Embryonic facial prominence (tissue), 1 donor: Measurements from ENCODE around the gene MT3.
"Not testable (repeated sequence)": the region's sequence is repeated elsewhere in the genome, so short reads cannot be mapped to it uniquely, and the experiment has no call there.

ENCODE experiments used
- DNase-seq: peaks from one replicate; pipeline ENCODE4 v3.0.0-alpha.2; 2016; ENCODE audit errors: extremely low spot score

The MT3 gene

GRCh38 chr16:56580391-56581048 lies 8.8 kb upstream of the MT3 start:
- DNase-seq, result no peak

- DNase-seq, result not testable (repeated sequence)
These were observed 6.4 kb upstream of the MT3 start for GRCh38 chr16:56582911-56583310.

DNA sequence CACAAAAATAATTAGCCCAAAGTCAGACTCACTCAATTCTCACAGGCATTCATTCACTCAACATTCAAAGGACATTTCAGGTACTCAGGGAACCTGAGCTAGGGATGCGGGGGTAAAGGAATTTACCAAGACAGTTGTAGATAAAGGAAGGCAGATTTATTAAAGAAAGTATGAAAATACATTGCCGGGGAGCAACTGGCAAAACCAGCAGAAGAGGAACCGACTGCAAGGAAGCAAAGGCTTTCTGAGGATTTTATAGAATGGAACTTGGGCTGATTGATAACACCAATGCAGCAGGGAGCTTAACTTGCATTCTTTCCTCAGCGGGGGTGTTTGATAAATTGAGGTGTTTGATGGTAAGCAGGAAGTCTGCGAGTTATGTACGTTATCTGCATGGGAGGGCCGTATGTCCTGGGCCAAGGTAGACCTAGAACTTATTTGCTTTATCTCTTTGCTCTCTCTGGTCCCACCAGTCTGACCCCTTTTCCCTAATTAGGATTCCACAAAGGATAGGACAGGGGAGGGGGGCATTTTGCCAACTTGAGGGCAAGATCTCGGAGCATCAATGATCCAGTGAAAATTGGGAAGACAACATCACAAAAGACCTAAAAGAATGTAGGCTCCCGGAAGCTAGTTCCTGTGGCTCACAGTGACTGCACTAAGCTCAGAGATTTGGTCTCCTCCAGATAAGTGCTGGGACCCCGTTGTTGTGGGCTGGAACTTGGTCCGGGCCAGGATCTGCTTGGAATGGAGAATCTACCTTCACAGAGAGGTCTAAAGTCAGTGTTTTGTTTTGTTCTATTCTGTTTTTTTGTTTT lies 5.8 kb upstream of the MT3 start:
- DNase-seq, result no peak

- no peak for DNase-seq
These were observed 5.1 kb upstream of the MT3 start for GRCh38 chr16:56584276-56584675.

DNA sequence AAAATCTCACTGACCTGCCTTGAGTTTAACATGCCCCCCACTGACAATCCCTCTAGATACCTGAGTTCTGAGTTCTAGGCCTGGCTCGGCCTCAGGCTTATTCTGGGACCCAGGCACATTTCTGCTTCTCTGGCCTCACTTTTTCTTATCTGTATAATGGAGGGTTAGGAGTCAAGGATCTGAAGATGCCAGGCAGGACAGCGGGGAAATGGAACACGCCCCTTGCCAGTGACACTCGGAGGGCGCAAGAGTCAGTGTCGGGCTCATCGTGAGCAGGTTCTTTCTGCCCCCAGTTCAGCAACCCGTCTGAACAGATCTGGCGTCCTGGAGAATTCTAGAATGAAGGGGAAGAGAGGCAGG lies 567 bp upstream of the MT3 start:
- DNase-seq, result no peak

- no peak for DNase-seq
These were observed 2.2 kb downstream of the MT3 start for GRCh38 chr16:56591377-56592060.

- no peak for DNase-seq
These were observed 4.4 kb downstream of the MT3 start for GRCh38 chr16:56593573-56594291.

- no peak for DNase-seq
These were observed 4.9 kb downstream of the MT3 start for GRCh38 chr16:56594292-56594619.

DNA sequence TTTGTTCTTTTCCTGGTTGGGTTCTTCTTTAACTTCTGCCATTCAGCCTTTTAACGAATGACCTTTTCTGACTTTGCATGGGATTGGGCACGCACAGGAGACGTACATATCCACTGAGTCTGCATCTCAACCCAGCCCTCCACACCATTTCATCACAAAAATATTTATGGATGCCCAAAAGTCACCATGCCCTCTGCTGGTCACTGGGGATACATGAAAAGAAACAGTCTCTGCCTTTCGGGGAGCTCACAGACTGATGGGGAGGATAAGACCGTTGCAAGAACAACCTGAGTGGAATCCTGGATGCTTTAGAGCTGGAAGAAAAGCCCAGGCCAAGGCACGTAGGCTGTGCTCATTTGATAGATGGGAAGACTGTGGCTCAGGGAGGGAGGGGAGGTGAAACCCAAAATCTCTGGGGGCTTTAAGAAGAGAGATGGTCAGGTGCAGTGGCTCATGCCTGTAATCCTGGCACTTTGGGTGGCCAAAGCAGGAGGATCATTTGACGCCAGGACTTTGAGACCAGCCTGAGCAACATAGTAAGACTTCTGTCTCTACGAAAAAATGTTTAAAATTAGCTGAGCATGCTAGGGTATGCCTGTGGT lies 11.2 kb downstream of the MT3 start:
- no peak for DNase-seq

DNA sequence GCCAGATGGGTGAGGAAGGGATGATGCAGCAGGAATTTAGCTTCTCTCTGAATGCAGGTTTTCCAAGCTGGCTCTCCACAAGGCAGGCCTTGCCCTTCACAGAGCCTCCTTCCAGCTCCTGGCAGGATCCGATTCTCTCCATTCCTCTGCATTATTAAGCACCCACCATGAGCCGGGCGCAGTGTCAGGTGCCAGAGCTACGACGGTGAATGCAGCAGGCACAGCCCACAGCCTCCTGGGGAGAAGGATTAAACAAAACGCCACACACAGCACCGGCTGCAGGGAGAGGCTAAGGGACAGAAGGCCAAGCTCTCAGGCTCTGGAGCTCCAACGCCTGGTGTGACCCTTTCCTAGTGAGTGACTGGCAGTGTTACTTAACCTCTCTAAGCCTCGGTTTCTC lies 12.0 kb downstream of the MT3 start:
- no peak for DNase-seq

GRCh38 chr16:56603589-56603988 lies 14.3 kb downstream of the MT3 start:
- no peak for DNase-seq

DNA sequence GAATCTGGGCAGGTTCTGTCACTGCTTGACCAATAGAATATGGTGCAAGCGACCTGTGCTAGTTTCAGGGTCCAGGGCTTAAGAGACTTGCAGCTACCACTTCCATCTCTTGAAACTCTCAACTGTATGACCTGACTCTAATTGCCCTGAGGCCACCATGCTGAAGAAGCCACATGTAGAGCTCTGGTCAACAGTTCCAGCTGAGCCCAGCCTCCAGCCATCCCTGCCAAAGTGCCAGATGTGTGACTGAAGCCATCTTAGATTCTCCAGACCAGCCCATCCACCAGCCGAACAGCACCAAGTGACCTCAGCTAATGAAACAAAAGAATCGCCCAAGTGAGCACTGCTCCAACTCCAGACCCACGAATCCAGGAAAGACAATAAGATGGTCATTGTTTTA lies 15.6 kb downstream of the MT3 start:
- DNase-seq, result no peak

GRCh38 chr16:56605475-56605874 lies 16.1 kb downstream of the MT3 start:
- no peak for DNase-seq

DNA sequence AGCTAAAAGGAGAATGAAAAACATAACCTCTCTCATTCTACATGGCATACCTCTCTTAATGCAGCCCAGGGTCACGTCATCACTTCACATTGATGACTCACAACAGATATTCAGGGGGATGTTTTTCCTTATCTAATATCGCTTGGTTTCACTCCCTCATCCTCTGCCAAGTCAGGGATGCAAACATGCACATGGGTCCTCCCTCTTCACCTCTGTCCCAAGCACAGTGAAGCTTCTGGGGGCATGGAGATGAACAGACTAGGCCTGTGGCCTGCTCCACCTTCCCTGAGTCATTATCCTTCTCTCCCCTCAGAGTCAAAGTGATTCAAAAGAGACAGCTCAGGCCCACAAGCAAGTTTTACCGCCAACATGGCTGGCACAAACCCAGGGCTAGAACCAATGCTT lies 16.7 kb downstream of the MT3 start:
- no peak for DNase-seq

- no peak for DNase-seq
These were observed 17.3 kb downstream of the MT3 start for GRCh38 chr16:56606476-56607108.

DNA sequence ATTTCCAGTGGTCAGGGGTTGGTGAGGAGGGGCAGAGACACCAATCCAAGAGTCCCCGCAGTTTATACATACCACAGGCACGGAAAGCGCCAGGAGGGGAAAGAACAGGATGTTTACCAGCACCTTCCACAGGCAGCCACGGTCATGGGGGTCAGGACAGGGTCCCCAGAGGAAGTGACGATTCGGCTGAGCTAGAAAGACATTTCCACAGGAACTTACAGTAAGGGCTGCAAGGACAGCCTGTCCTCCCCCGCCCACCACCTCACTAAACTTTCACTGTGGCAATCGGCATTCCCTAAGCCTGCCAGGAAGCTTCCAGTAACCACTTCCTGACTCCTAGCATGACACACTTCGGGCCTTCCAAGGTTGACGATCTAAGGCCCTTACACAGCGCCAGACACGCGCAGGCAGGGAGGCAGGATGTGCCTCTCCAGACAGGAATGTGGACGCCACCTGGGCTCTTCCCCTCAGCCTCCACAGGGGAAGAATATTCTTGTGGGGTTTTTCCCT lies 17.8 kb downstream of the MT3 start:
- no peak for DNase-seq

- DNase-seq, result no peak
These were observed 18.3 kb downstream of the MT3 start for GRCh38 chr16:56607675-56608042.

- peak; percentile 80 for DNase-seq
These were observed 18.9 kb downstream of the MT3 start, which contains the start of gene MT2A for GRCh38 chr16:56608043-56608875. TSS of gene MT2A (plus strand) at chr16:56608584. CDS start at chr16:56608656, 72 bp downstream.

GRCh38 chr16:56608876-56609462 lies 19.6 kb downstream of the MT3 start:
- DNase-seq, result no peak

GRCh38 chr16:56609463-56609921 lies 20.2 kb downstream of the MT3 start:
- no peak for DNase-seq
